C4-2B (cell line): ENCODE data around the gene GRB10.

Experiments used
- ZFX ChIP-seq: fragments of 450-650 bp; IDR thresholded peaks from 2 replicates; pipeline ENCODE4 v1.6.1; 2017
- TF ChIP-seq, protein P1 (sequence below): fragments of 450-650 bp; conservative IDR thresholded peaks from 2 replicates; pipeline ENCODE4 v1.5.1; 2017; ENCODE audit warnings: mild to moderate bottlenecking

DNA sequence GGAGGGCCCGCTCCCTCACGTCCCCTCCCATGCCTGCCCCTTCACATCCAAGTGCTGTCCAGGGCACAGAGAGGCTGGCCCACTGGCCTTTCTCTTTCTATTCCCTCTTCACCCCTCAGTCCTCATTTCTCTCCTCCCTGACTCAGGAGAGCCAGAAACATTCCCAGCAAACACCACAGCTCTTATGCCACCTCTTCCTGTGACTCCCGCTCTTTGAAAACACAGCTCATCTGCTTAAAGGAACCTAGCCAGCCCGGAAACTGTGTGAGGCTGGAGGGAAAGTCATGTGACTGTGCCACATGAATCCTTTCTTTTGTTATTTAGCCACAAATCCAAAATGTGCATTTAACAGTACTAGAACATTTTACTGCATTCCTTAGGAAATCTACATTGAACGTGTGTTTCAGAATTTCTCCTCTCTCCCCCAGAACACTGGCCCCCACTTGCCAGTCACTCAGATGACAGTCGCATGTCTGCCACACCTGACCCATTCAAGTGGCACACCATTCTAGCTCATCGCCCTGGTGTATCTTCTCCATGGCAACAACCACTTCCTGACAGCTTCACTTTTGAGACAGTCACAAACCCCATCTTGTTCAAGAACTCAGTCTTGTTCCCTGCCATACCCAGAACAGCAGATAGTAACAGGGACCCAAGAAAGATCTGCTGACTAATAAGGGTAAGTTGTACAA lies 42.8 kb downstream of the GRB10 start:
- TF ChIP-seq, protein P1, sequence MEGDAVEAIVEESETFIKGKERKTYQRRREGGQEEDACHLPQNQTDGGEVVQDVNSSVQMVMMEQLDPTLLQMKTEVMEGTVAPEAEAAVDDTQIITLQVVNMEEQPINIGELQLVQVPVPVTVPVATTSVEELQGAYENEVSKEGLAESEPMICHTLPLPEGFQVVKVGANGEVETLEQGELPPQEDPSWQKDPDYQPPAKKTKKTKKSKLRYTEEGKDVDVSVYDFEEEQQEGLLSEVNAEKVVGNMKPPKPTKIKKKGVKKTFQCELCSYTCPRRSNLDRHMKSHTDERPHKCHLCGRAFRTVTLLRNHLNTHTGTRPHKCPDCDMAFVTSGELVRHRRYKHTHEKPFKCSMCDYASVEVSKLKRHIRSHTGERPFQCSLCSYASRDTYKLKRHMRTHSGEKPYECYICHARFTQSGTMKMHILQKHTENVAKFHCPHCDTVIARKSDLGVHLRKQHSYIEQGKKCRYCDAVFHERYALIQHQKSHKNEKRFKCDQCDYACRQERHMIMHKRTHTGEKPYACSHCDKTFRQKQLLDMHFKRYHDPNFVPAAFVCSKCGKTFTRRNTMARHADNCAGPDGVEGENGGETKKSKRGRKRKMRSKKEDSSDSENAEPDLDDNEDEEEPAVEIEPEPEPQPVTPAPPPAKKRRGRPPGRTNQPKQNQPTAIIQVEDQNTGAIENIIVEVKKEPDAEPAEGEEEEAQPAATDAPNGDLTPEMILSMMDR: no peak
- no peak for TF ChIP-seq ZFX
